Stimulated activated CD8-positive, alpha-beta memory T cell treated with anti-CD3 and anti-CD28 coated beads, Interleukin-15, amount 100 ng/mL, for 48 hours (primary cell): ENCODE data around the gene LBR.

Experiments used
- DNase-seq, 2 donors: peaks; one replicate each; pipeline ENCODE4 v3.0.0-alpha.2; 2020; ENCODE audit warnings: low read depth in 2 of 2

LBR gene

DNA sequence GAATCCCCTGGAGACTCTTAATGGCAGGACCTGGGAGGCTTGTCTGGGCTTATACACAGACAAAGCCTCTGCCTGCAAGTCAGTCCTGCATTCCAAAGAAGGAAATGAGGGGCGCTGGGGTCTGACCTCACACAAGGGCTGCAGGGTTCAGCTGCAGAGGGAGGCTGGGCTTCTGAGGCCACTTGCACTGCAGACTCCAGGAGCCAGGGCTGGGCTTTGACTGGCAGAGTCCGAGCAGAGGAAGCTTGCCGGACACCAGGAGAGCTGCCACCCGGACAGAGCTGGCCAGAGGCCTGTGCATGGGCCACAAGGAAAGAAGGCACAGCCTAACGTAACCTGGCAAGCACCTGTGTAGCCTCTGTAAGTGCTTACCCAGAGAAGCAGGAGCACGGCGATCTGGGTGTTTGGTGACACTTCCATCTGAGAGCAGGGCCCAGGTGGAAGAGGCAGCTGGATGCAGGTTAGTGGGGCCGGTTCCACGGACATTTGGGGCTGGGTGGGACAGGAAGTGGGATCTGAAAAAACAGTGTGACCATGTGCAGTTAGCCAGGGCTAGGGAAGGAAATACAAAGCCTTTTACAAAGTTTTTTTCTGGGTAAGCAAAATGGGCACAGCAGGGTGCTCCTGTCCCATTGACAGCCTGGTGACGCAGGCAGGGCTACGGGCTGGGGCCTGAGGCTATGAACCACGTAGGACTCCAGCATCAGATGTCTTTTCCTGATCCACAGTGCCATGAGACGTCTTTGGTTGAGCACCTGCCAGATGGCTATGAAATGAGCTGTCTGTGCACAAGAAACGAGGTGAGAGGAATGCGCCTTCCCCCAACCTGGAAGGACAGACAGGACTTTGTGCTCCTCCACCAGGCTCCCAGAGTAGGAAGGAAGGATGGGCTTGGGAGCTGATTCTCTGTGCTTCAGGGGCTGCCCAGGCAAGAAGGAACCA, 37.3 kb upstream of the LBR start:
- no peak for DNase-seq

DNA sequence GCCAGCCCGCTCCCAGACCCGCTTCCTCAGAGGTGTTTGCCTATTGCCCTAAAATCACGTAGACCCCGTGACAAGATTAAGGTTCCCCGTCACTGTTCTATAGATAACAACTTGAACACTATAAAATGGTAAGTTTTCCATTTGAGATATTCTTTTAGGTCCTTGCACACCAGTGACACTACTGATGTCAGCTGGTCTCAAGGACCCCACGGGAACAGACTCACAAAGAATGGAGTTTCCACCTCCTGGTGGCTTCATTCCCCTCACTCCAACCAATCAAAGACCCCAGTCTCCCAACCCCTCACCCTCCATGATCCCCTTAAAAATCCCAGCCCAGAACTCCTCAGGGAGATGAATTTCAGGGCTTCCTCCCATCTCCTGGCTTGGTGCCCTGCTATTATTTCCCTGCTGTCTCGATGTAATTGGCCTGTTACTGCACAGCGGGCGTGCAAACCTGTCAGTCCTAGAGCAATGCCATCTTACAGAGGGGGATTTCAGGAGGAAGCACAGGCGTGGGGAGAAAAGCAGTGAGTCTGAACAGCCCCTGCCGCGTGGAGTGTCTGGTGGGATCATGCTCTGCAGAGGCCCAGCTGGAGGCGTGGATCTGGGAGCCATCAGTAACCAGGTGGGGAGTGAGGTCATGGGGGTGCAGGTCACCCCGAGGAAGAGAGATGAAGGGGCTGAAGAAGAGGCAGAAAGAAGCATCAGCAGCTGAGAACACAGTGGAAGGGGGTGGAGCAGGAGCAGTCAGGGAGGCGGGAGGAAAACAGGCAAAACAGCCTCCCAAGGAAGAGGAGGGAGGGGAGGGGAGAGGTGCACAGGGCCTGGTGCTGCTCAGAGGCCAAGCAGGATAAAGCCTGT, 35.1 kb upstream of the LBR start:
- DNase-seq = no peak

- no peak for DNase-seq
Measured at GRCh38 chr1:225462429-225462713, 34.5 kb upstream of the LBR start.

DNA sequence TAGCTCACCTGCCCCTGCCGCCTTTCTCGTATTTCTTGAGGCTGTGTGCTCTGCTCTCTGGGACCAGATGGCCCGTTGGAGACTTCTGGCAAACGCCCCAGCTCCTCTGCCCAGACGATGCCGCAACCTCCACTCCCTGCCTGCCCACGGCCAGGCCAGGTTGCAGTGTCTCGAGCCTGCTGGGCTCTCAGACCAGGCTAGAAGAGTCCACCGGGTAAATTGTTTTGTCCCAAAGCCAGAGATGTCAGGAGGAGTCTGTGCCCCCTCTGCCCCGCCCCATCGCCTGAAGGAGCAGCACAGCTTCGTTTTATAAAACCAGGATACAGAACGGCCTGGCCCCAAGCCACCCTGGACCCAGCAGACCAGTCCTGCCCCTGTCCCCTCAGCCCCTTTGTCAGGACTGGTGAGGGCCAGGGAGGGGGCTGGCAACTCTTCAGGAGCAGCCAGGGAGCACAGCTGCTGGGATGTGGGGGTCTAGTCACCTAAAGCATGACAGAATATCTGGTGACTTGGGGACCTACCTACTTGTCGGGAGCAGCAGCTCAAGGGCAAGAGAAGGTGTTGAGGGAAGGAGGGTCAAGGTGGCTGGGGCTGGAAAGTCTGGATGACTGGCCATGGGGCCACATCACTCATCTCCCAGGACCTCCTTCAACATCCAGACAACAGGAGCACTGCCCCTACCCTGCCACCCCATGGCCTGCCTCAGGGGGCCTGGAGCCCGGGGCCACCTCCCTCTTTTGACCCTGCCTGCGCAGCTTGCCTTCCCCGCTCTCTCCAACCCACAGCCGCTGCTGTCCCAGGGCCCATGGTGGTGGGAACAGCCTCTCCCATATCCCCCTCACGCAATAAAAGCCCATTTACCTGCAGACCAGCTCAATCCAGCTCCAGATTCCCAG, 33.9 kb upstream of the LBR start:
- DNase-seq = no peak

GRCh38 chr1:225460737-225461532, 33.1 kb upstream of the LBR start:
- peak; percentile 34 to 43 for DNase-seq

DNA sequence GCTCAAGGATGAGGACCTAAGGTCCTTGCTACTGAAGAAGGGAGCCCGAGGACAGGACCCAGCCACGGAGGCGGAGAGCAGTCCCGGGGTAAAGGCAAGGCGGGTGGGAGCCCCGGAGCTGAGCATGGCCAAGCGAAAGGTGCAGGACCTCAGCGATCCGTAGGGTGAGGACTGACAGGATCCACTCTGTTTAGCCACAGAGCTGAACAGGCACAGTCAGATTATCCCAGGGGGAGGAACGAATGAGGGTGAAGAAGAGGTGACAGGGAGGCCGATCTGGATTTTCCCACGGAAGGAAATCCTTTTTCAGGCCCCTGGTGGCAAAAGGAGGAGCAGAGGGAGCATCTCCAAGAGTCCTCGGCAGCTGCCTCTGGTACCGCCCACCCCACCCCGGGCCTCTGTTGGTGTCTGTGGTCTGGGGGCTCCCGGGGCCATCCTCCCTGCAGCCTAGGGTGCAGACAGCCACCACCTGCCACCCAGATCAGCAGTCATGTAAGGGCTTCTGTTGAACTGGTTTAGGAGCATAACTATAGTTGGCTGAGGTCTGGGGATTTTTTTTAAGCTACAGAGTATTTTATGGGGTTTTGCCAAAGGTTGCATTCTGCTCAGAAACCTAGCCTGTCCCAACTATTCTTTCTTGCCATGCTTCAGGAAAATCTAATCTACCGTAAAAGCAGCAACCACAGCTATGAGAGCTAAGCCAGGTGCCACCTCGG, 32.3 kb upstream of the LBR start:
- DNase-seq = no peak

DNA sequence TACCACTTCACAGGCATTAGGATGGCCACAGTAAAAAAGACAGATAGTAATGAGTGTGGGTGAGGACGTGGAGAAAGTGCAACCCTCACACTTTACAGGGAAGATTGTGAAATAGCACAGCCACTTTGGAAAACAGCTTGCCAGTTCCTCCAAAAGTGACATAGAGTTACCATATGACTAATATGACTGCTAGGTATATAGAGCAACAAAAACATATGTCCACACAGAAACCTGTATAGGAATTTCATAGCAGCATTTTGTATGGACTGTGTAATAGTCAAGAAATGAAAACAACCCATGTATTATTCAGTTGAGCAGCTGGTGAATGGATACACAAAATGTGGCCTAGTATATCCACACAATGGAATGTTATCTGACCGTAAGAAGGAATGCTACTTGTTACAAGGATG, 30.4 kb upstream of the LBR start:
- no peak for DNase-seq

GRCh38 chr1:225454733-225455132, 26.9 kb upstream of the LBR start:
- peak; percentile 78 to 81 for DNase-seq

DNA sequence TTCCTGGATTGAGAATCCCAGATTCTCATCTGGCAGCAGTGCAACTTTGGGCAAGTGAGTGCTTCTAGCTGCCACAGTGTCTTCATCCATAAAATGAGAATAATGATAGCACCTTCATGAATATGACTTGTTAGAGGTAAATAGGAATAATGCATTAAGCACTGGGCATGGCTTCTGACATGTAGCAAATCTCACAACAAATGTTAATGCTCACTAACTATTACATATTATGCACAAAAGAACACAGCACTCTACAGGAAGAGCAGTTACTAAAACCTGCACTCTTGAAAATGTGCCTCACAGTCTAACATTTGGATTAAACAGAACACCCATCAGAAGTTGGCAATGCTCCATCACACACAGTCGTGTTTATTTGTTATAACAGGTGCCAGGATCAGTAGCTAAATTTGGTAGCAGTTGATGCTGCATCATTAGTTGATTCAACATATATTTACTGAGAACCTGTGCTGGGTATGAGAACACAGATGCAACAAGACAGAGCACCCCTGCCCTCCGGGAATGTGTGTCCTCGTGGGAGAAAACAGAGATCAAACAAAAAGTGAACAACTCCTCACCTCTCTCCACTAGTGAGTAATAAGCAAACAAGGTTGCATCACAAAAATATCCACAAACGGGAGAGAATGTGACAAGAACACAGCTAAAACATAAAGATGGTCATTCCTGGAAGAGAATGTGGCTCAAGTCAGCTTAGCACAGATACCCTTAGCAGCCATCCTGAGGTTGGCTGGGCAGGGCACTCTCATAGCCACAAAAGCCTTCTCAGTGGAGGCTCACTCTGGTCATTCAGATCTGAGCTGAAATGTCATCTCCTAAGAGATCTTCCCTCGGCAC, 26.2 kb upstream of the LBR start:
- no peak for DNase-seq

DNA sequence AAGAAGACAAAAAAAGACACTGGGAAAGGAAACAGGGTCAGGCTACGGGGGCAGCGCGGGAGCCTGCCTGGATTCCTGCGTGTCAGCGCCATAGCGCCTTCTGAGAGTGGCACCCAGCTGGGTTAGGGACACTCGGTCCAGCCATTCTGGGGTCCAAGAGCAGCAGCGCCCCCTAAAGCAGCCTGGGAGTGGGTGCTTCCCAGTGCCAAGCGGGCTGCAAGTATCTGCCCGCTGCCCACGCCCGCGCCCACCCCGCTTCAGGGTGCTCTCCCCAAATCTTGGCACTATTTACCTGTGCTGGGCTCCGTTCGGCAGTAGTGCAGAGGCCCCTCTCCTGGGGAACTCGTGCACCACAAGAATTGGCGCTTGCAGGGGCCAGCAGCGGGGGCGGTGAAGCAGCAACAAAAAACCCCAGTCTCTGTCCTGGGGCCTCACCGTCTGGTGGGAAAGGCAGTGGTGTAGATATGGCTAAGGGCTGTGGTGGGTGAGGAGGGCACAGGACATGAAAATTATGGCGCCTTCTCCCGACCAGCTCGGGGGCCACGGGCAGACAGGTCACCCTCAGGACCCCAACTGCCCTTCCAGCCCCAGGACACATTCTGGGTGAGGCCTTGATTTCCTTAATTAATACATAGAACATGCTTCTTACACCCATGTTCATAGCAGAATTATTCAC, 24.1 kb upstream of the LBR start:
- DNase-seq = no peak

DNA sequence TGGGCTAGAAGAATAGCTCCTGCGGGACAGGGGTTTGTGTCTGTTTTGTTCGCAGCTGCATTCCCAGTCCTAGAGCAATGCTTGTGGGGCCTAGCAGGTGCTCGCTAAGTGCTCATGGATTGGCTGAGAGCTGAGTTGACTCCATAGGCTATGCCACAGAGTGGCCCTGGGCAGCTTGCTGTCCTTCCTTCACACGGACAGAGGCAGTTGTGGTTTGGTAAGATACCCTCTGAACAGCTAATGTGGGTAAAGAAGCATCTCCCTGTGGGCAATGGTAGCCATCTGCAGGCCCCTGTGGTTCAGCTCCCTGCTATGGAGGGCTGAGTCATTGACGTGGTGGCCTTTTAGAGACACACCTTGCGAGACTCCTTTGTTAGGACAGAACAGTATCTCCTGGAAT, 23.5 kb upstream of the LBR start:
- DNase-seq = no peak

DNA sequence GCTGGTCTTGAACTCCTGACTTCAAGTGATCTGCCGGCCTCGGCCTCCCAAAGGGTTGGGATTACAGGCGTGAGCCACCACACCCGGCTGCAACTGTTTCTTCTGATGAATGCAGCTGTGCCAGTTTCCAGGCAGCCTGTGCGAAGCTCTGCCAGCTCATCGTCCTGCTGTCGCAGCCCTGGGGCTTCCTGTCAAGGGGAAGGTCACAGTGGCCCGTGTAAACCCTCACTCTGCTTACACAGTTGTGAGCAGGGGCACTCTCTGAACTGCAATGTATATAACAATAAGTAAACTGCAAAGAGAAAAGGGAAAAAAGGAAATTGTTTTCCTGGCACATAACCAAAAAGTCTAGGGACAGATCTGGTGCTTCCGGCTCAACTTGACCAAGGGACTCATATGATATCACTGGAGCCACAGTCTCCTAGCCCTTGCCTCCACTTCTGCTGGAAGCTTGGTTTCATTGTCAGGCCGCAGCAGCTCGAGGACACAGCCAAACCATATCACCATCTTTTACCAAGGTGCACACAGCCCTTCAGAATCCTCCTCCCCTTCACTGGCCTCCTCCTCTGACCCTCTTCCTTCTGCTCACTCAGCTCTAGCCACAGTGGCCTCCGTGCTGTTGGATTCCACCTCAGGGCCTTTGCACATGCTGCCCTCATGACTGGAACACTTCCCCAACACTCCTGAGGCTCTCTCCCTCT, 22.8 kb upstream of the LBR start:
- DNase-seq = no peak

DNA sequence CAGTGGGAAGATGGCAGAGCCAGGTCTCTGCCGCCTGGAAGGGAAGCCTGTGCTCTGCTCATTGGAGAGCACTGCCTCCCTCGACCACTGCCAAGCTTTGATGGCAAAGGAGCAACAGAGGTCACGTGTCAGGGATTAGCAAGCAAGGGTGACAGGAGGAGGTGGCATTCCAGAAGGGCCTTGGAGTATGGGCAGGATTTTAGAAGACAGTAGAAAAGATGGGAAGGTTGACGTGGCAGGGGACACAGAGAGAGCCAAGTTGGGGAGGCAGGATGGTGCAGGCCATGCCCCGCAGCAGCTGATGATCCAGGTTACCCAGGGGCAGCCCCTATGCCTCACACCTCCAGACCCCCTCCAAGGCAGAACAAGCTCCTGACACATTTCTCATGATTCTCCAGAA, 21.9 kb upstream of the LBR start:
- DNase-seq = no peak

- DNase-seq = no peak
Measured at GRCh38 chr1:225449261-225449660, 21.4 kb upstream of the LBR start.

DNA sequence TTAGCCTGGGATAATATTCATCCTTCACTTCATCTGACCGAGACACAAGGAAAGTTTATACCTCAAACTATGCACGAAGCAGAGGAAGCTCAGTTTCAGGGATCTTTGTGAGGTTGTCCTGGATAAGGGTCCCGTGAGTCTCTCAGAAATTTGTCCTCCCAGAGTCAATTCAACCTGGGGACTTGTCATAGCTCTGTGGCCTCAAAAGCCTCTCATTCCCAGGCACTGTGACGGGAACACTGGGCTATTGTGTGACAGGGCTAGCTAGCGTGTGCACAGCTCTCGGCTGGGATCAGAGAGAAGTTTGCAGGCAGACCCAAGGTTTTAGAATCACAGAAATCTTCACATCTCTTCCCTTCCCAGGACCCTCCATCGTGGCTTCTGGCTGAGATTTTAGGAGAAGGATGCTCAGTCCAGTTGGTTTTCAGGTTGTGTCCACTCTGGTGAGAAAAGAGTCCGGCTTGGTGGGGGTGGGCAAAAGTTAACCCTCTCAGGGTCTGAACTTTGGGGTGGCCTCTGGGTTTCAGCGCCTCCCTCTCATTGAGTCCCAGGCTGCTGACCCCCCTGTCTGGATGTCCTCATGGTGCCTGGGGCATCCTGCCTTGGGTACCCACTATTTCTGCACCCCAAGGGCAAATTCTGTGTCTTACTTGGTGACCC, 20.4 kb upstream of the LBR start:
- DNase-seq = no peak

DNA sequence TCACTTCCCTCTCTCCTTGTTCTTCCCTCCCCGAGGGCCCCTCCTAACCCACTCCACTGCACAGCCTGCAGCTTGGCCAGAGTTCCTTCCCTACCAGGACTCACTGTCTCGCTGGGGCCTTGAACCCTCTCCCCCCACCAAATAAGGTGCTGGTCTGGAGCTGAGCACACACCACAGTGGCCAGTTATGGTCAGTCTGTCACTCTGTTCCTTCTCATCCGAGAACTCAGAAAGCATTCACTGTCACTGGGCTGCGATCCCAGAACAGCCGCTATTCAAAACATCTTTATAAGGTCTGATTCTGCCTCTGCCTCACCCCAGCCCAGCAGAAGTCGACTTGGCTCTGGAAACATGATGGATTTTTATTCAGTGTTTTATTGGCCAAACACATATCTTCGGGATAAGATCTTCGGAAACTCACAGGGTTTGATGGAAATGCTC, 19.8 kb upstream of the LBR start:
- no peak for DNase-seq

- DNase-seq = no peak
Measured at GRCh38 chr1:225446981-225447615, 19.3 kb upstream of the LBR start.
